K562 (cell line): ENCODE results near the gene ZNF865. TPM values are rescaled to one million over a fixed set of nuclear protein-coding genes. Genes with fewer than 3 reads are reported as not detected.

Experiments used
- CBFB ChIP-seq: sonication (generic); formaldehyde crosslinking; IDR thresholded peaks from 2 replicates; pipeline ENCODE4 v1.4.0; 2020; ENCODE audit warnings: mild to moderate bottlenecking, missing genetic modification reagents
- GATAD2A ChIP-seq: fragments of 450-650 bp; IDR thresholded peaks from 2 replicates; pipeline ENCODE4 v1.6.1; 2017
- HMG20B ChIP-seq: fragments of 250-450 bp; sonication (Bioruptor Pico); IDR thresholded peaks from 2 replicates; pipeline ENCODE4 v1.5.0; 2021; ENCODE audit warnings: mild to moderate bottlenecking
- JUND ChIP-seq, 2 experiments: IDR thresholded peaks; 2 replicates in 1 of 2; 3 replicates in 1 of 2; pipeline ENCODE4 v1.6.1; 2011; ENCODE audit warnings: borderline replicate concordance in 2 of 2, low read depth in 2 of 2, low read length in 2 of 2, improper control_type of control experiment in 1 of 2, missing biosample characterization in 1 of 2, missing genetic modification characterization in 1 of 2, missing genetic modification reagents in 1 of 2
- NFXL1 ChIP-seq: fragments of 450-650 bp; formaldehyde crosslinking; IDR thresholded peaks from 2 replicates; pipeline ENCODE4 v1.4.0; 2021; ENCODE audit warnings: mild to moderate bottlenecking
- PCBP2 ChIP-seq: fragments of 200-400 bp; formaldehyde crosslinking; IDR thresholded peaks from 2 replicates; pipeline ENCODE4 v1.6.1; 2018; ENCODE audit warnings: low read length, low read depth, mild to moderate bottlenecking, moderate library complexity; ENCODE audit not compliant: poor library complexity, severe bottlenecking
- POLR2A ChIP-seq: fragments of 450-650 bp; conservative IDR thresholded peaks from 2 replicates; pipeline ENCODE4 v1.6.1; 2016
- POLR2AphosphoS2 ChIP-seq: IDR thresholded peaks from 2 replicates; pipeline ENCODE4 v1.6.1; 2012; ENCODE audit warnings: low read length, improper control_type of control experiment
- POLR2AphosphoS5 ChIP-seq: IDR thresholded peaks from 2 replicates; pipeline ENCODE4 v1.6.1; 2011; ENCODE audit warnings: mild to moderate bottlenecking, low read depth, low read length, moderate library complexity; ENCODE audit not compliant: control insufficient read depth, insufficient read depth
- POLR2H ChIP-seq: IDR thresholded peaks from 2 replicates; pipeline ENCODE4 v1.6.1; 2016; ENCODE audit warnings: missing genetic modification characterization, low read depth, mild to moderate bottlenecking, control low read depth, missing compliant biosample characterization, moderate library complexity
- YY1 ChIP-seq, 3 experiments: IDR thresholded peaks; 2 replicates each; pipeline ENCODE4 v1.6.1; 2011; ENCODE audit warnings: low read length in 2 of 3, mild to moderate bottlenecking in 2 of 3, moderate library complexity in 2 of 3, borderline replicate concordance in 1 of 3, control low read depth in 1 of 3, low read depth in 1 of 3; ENCODE audit not compliant: insufficient read depth in 3 of 3, insufficient replicate concordance in 2 of 3, control insufficient read depth in 1 of 3, insufficient read length in 1 of 3; ENCODE audit errors: extremely low read depth in 1 of 3
- ZBTB7A ChIP-seq: IDR thresholded peaks from 2 replicates; pipeline ENCODE4 v1.6.1; 2011; ENCODE audit warnings: low read depth, mild to moderate bottlenecking, low read length, moderate library complexity, borderline replicate concordance; ENCODE audit not compliant: control insufficient read depth
- ZFX ChIP-seq: sonication (generic); formaldehyde crosslinking; IDR thresholded peaks from 2 replicates; pipeline ENCODE4 v1.8.0; 2022; ENCODE audit warnings: mild to moderate bottlenecking, missing genetic modification reagents, moderate library complexity
- ZNF140 ChIP-seq: fragments of 250-450 bp; sonication (Bioruptor Pico); IDR thresholded peaks from 2 replicates; pipeline ENCODE4 v1.8.0; 2021; ENCODE audit warnings: moderate library complexity, mild to moderate bottlenecking, inconsistent platforms
- polyA plus RNA-seq, 8 experiments: library from polyadenylated mRNA; depleted of rRNA in 4 of 8; stranded (reverse) in 5 of 8; unstranded in 3 of 8; fragments of >200 nt; fragmentation: Nextera tagmentation in 2 of 8; fragmentation: Illumina TruSeq in 1 of 8; extraction: Ambion mirVana in 2 of 8; extraction: Trizol in 1 of 8; gene quantifications; 2 replicates each; pipeline versions ENCODE4 v1.2.1 to v1.2.3, GENCODE V29; 2011 to 2014; ENCODE audit warnings: inconsistent platforms in 1 of 8, missing spikeins in 1 of 8
- total RNA-seq, 7 experiments: library from RNA; depleted of rRNA in 6 of 7; stranded (reverse); fragments of >200 nt in 6 of 7; fragmentation: Illumina TruSeq in 2 of 7; extraction: Trizol in 2 of 7; gene quantifications; 2 replicates each; pipeline versions ENCODE4 v1.2.1 to v1.2.3, GENCODE V29; 2011 to 2021; ENCODE audit warnings: low replicate concordance in 1 of 7
- TF ChIP-seq, protein P1 (sequence below): fragments of 450-650 bp; IDR thresholded peaks from 2 replicates; pipeline ENCODE4 v1.6.1; 2016; ENCODE audit warnings: borderline replicate concordance
- TF ChIP-seq, protein P2 (sequence below): fragments of 250-450 bp; sonication (Bioruptor Pico); IDR thresholded peaks from 2 replicates; pipeline ENCODE4 v1.5.0; 2020; ENCODE audit warnings: mild to moderate bottlenecking, borderline replicate concordance
- TF ChIP-seq, protein P3 (sequence below), 2 experiments: IDR thresholded peaks; 2 replicates each; pipeline ENCODE4 v1.6.1; 2012; ENCODE audit warnings: improper control_type of control experiment in 2 of 2, low read depth in 2 of 2, low read length in 2 of 2, borderline replicate concordance in 1 of 2

ZNF865 gene
- total and polyA plus RNA-seq, 9 of the 15 experiments (the other 6 are each of a cell fraction or from before 2014, with no cell fraction given): 0.40 to 18.8 (median 1.6) TPM; not detected in 2

DNA sequence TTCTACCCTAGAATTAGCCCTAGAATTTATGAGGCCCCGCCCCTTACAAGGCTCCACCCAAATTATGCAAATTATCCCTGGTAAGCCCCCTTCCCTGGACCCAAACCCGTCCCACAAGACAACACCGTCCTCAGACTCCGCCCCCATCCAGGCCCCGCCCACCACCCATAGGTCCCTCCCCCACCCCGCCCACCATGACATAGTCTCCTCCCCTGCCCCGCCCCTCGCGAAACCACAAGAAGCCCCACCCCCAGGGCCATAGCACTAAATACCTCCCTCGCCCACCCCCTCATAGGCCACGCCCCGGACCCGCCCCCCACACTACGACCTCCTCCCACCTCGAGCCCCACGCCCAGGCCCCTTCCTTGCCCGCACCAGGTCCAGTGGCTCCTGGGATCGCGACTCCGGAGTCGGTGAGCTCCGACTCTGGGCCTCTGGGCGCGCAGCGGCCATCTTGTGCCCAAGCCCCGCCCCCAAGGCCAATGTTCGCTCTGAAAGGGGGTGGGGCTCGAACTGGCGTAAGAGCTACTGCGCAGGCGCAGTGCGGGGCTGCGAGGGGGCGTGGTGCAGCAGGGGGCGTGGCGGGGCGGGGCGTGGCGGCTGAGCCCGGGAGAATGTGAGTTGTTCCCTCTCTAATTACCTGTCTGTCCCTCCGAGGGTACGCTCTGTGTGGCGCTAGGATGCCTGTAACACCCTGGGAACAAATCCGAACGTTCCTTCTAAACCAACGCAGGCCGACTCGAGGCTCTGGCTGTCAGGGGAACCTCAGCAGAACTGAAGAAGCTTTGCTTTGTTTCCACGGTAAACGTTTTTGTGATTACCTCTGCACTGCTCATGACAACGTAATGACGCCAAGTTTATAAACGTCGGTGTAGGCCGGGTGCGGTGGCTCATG, 18.9 kb downstream of the ZNF865 start, which contains the start of gene ZNF784 (continued):
- TF ChIP-seq PCBP2: no peak
- peak; percentile 26; the same call in 1 of the 2 replicates for TF ChIP-seq ZBTB7A
- TF ChIP-seq, protein P1, sequence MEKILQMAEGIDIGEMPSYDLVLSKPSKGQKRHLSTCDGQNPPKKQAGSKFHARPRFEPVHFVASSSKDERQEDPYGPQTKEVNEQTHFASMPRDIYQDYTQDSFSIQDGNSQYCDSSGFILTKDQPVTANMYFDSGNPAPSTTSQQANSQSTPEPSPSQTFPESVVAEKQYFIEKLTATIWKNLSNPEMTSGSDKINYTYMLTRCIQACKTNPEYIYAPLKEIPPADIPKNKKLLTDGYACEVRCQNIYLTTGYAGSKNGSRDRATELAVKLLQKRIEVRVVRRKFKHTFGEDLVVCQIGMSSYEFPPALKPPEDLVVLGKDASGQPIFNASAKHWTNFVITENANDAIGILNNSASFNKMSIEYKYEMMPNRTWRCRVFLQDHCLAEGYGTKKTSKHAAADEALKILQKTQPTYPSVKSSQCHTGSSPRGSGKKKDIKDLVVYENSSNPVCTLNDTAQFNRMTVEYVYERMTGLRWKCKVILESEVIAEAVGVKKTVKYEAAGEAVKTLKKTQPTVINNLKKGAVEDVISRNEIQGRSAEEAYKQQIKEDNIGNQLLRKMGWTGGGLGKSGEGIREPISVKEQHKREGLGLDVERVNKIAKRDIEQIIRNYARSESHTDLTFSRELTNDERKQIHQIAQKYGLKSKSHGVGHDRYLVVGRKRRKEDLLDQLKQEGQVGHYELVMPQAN: peak; percentile 31; the same call in 1 of the 2 replicates
- peak; percentile 62 for TF ChIP-seq ZFX (CRISPR knock-in tag)
- no peak for TF ChIP-seq HMG20B (CRISPR knock-in tag)
- TF ChIP-seq, protein P2, sequence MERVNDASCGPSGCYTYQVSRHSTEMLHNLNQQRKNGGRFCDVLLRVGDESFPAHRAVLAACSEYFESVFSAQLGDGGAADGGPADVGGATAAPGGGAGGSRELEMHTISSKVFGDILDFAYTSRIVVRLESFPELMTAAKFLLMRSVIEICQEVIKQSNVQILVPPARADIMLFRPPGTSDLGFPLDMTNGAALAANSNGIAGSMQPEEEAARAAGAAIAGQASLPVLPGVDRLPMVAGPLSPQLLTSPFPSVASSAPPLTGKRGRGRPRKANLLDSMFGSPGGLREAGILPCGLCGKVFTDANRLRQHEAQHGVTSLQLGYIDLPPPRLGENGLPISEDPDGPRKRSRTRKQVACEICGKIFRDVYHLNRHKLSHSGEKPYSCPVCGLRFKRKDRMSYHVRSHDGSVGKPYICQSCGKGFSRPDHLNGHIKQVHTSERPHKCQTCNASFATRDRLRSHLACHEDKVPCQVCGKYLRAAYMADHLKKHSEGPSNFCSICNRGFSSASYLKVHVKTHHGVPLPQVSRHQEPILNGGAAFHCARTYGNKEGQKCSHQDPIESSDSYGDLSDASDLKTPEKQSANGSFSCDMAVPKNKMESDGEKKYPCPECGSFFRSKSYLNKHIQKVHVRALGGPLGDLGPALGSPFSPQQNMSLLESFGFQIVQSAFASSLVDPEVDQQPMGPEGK (CRISPR knock-in tag): no peak
- TF ChIP-seq POLR2AphosphoS2: 0 out of 2 replicates have a peak, but pooled peaks have one; percentile 40
- no peak for TF ChIP-seq NFXL1 (CRISPR knock-in tag)
- peak; percentile 92 to 99 (median 97) for TF ChIP-seq YY1 (IDR thresholded peaks at IDR 0.05; ENCODE audit: borderline replicate concordance in 1 of 3, control insufficient read depth in 1 of 3, extremely low read depth in 1 of 3, insufficient read depth in 3 of 3, insufficient read length in 1 of 3, insufficient replicate concordance in 2 of 3, low read depth in 1 of 3, low read length in 2 of 3)
- TF ChIP-seq CBFB: no peak
- TF ChIP-seq POLR2AphosphoS5: peak; percentile 83
- peak; percentile 54; the same call in 1 of the 2 replicates for TF ChIP-seq JUND (IDR thresholded peaks at IDR 0.05; ENCODE audit: borderline replicate concordance, low read depth, low read length)
- TF ChIP-seq JUND (tag; IDR thresholded peaks at IDR 0.05; ENCODE audit: borderline replicate concordance, low read depth, low read length): no peak
- TF ChIP-seq, protein P3, sequence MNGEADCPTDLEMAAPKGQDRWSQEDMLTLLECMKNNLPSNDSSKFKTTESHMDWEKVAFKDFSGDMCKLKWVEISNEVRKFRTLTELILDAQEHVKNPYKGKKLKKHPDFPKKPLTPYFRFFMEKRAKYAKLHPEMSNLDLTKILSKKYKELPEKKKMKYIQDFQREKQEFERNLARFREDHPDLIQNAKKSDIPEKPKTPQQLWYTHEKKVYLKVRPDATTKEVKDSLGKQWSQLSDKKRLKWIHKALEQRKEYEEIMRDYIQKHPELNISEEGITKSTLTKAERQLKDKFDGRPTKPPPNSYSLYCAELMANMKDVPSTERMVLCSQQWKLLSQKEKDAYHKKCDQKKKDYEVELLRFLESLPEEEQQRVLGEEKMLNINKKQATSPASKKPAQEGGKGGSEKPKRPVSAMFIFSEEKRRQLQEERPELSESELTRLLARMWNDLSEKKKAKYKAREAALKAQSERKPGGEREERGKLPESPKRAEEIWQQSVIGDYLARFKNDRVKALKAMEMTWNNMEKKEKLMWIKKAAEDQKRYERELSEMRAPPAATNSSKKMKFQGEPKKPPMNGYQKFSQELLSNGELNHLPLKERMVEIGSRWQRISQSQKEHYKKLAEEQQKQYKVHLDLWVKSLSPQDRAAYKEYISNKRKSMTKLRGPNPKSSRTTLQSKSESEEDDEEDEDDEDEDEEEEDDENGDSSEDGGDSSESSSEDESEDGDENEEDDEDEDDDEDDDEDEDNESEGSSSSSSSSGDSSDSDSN (IDR thresholded peaks at IDR 0.05; ENCODE audit: borderline replicate concordance in 1 of 2, low read depth in 2 of 2, low read length in 2 of 2): no peak
- no peak for TF ChIP-seq ZNF140 (CRISPR knock-in tag)
- TF ChIP-seq POLR2H (tag): peak; percentile 53
- no peak for TF ChIP-seq GATAD2A
- TF ChIP-seq POLR2A: peak; percentile 87
